OCI-LY7 (cell line): ENCODE measurements around the gene UNC5A.

Experiments
- CTCF ChIP-seq: fragments of 200-600 bp; sonication (generic); conservative IDR thresholded peaks from 2 replicates; pipeline ENCODE4 v1.5.1; 2014; ENCODE audit warnings: mild to moderate bottlenecking, antibody characterized with exemption, low read length, moderate library complexity, mixed read lengths
- EZH2phosphoT487 ChIP-seq: fragments of 200-600 bp; sonication (generic); IDR thresholded peaks from 2 replicates; pipeline ENCODE4 v1.6.1; 2018; ENCODE audit warnings: low read depth, borderline replicate concordance, mild to moderate bottlenecking, mixed run types, antibody characterized with exemption, low read length, moderate library complexity, mixed read lengths

GRCh38 chr5:176859916-176860315 lies 49.6 kb downstream of the UNC5A start:
- no peak for TF ChIP-seq CTCF
- TF ChIP-seq EZH2phosphoT487, result no peak
